ENCODE results near the gene CPZ. TPM values are rescaled to one million over a fixed set of nuclear protein-coding genes. Genes with fewer than 3 reads are reported as not detected.
"Not testable (repeated sequence)": the region's sequence is repeated elsewhere in the genome, so short reads cannot be mapped to it uniquely, and the experiment has no call there.

CPZ gene
- total RNA-seq, 1 experiment from 2014 or later, result not detected

- DNase-seq (ENCODE audit: low spot score), result no peak
- in situ Hi-C loops (cut with HindIII; ENCODE audit: low sequenced_read_pairs), result no loop called here
Observed at GRCh38 chr4:8555716-8556115, 36.8 kb upstream of the CPZ start.

DNA sequence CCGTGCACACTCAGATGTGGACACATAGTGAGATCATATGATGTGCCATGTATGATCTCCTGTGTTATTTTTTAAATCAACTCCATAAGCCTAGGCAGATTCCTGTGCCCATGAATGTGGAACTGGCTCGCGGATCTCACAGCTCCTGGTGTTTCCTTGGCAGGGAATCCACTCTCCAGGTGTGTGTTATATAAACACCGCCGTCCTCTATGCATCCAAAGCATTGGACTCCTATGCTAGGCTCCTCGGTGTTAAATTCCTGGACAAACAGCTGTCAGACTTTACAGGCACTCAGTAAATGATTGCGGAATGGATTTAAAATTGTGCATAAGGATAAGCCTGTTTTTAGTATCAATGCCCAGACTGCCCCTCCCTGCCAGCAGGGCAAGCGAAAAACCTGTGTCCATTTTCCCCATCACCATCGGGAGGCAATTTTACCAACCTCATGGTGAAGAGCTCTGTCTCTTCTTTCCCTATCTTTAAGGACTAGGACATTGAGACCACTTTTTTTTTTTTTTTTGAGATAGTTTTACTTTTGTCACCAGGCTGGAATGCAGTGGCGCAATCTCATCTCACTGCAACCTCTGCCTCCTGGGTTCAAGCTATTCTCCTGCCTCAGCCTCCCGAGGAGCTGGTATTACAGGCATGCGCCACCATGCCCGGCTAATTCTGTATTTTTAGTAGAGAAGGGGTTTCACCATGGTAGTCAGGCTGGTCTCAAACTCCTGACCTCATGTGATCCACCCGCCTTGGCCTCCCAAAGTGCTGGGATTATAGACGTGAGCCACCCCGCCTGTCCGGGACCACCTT, 36.0 kb upstream of the CPZ start:
- in situ Hi-C loops (cut with HindIII; ENCODE audit: low sequenced_read_pairs), result no loop called here
- DNase-seq (ENCODE audit: low spot score), result peak; percentile 59

- in situ Hi-C loops (cut with HindIII; ENCODE audit: low sequenced_read_pairs), result no loop called here
- no peak for DNase-seq (ENCODE audit: low spot score)
Observed at GRCh38 chr4:8557151-8558076, 35.2 kb upstream of the CPZ start.

DNA sequence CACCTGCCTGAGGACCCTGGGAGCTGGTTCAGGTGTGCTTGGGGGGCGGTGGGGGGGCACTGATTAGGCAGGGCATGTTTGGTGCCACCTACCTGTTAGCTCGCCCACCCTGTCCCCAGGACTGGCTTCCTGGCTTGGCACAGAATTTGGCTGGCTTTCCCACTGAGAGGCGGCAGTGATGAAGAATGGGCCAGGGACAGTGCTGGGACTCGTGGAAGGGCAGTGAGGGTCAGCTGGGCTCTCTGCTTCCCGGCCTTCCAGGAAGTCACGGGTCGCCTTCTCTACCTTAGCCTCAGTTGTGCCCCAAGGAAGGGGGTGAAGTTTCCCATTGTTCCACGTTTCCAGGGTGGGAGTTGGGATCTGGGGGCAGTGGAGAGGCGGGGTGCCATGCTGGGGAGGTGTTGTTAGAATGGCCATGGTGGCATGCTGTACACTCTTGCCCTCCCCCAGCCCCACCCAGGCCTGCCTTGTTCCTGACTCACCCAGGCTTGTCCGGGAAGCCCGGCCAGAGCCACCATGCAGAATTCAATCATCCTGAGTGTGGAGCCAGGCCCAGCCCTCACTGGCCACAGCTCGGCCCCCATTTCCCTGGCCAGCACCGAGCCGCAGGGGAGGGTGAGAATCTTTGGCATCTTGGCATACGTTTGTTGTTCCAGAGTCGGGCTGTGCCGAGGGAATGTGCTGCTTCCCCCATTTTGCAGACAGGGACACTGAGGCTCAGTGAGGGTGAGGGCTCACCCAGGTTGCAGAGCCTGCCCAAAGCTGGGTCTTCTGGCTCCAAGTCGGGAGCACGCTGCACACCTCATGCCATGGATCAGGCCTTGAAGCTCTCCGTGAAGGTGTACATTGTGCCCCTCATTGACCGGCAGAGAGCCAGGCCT, 34.2 kb upstream of the CPZ start:
- no peak for DNase-seq (ENCODE audit: low spot score)
- in situ Hi-C loops (cut with HindIII; ENCODE audit: low sequenced_read_pairs), result no loop called here

GRCh38 chr4:8559011-8559410, 33.6 kb upstream of the CPZ start:
- no peak for DNase-seq (ENCODE audit: low spot score)
- in situ Hi-C loops (cut with HindIII; ENCODE audit: low sequenced_read_pairs), result no loop called here

GRCh38 chr4:8559524-8560264, 32.9 kb upstream of the CPZ start:
- in situ Hi-C loops (cut with HindIII; ENCODE audit: low sequenced_read_pairs), result no loop called here
- DNase-seq (ENCODE audit: low spot score), result no peak

GRCh38 chr4:8560265-8561047, 32.1 kb upstream of the CPZ start:
- in situ Hi-C loops (cut with HindIII; ENCODE audit: low sequenced_read_pairs), result no loop called here
- DNase-seq (ENCODE audit: low spot score), result no peak

DNA sequence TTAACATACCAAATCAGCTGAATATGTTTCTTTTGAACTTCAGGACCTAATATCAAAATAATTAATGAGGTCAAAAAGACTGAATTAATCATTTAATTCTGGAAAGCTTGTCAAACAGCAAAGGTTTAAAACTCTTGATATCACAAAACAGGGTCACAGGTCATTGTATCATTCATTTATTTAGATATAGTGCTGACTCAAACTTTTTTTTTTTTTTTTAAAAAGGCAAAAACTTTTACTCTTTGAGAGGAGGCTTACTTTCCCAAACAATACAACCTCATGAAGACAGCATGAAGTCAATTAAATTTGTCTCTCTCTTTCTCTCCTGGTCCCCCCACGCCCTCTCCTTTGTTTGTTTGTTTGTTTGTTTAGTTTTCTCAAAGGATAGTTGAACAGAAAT, 28.0 kb upstream of the CPZ start:
- in situ Hi-C loops (cut with HindIII; ENCODE audit: low sequenced_read_pairs), result no loop called here
- DNase-seq (ENCODE audit: low spot score), result no peak

- in situ Hi-C loops (cut with HindIII; ENCODE audit: low sequenced_read_pairs), result no loop called here
- DNase-seq (ENCODE audit: low spot score), result no peak
Observed at GRCh38 chr4:8568068-8568668, 24.4 kb upstream of the CPZ start.

GRCh38 chr4:8570201-8570600, 22.4 kb upstream of the CPZ start:
- no peak for DNase-seq (ENCODE audit: low spot score)
- in situ Hi-C loops (cut with HindIII; ENCODE audit: low sequenced_read_pairs), result no loop called here

- in situ Hi-C loops (cut with HindIII; ENCODE audit: low sequenced_read_pairs), result no loop called here
- no peak for DNase-seq (ENCODE audit: low spot score)
Observed at GRCh38 chr4:8571702-8572685, 20.6 kb upstream of the CPZ start.

DNA sequence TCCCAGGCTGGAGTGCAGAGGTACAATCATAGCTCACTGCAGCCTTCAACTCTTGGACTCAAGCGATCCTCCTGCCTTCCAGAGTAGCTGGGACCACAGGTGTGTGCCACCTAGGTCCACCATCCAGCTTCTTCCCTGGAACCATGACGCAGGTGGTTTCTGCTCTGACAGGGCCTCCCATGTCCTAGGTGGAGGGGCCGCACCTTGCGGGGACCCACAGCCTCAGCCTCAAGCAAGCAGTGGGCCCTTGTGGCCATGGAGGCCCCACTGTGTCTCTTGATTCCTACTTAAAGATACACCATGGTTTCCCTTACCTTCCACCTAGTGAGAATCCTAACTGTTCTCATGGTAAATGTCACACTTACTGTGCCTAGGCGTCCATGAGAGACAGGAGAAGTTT, 19.3 kb upstream of the CPZ start:
- DNase-seq (ENCODE audit: low spot score), result no peak
- in situ Hi-C loops (cut with HindIII; ENCODE audit: low sequenced_read_pairs), result no loop called here

- no peak for DNase-seq (ENCODE audit: low spot score)
- in situ Hi-C loops (cut with HindIII; ENCODE audit: low sequenced_read_pairs), result no loop called here
Observed at GRCh38 chr4:8574796-8575370, 17.7 kb upstream of the CPZ start.

- in situ Hi-C loops (cut with HindIII; ENCODE audit: low sequenced_read_pairs), result no loop called here
Observed at GRCh38 chr4:8575457-8575856, 17.1 kb upstream of the CPZ start.

DNA sequence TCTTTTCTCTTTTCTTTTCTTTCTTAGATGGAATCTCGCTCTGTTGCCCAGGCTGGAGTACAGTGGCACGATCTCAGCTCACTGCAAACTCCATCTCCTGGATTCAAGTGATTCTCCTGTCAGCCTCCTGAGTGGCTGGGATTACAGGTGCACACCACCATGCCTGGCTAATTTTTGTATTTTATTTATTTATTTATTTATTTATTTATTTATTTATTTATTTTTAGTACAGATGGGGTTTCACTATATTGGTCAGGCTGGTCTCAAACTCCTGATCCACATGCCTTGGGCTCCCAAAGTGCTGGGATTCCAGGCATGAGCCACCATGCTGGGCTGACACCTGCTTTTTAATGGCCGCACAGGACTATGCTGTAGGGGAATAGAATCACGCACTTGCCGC, 16.0 kb upstream of the CPZ start:
- in situ Hi-C loops (cut with HindIII; ENCODE audit: low sequenced_read_pairs); DNase-seq (ENCODE audit: low spot score): not testable (repeated sequence)

More at GRCh38 chr4:8575457-8575856, 17.1 kb upstream of the CPZ start:
- no peak for DNase-seq (ENCODE audit: low spot score)

- in situ Hi-C loops (cut with HindIII; ENCODE audit: low sequenced_read_pairs), result no loop called here
Observed at GRCh38 chr4:8577046-8577445, 15.5 kb upstream of the CPZ start.

More at GRCh38 chr4:8577046-8577445, 15.5 kb upstream of the CPZ start:
- DNase-seq (ENCODE audit: low spot score), result no peak
